Caco-2 (cell line): ENCODE results near the gene SH3BP2. TPM values are rescaled to one million over a fixed set of nuclear protein-coding genes. Genes with fewer than 3 reads are reported as not detected.
A peak's percentile ranks its signal among the peaks of the same experiment; 100 is the strongest.

Experiments used
- BruUV-seq: library from RNA; stranded (reverse); fragments of 400-500 nt; replicated peaks from 2 replicates; lab custom pipeline; 2021; lab: Mats Ljungman, UMichigan
- CTCF ChIA-PET: fragments of 300-600 bp; sonication (Branson Sonifier 250); formaldehyde crosslinking; loops from one replicate; lab custom pipeline; 2022; ENCODE audit warnings: antibody characterized with exemption; lab: Charles Lee
- POLR2A ChIA-PET: fragments of 300-600 bp; sonication (Branson Sonifier 250); formaldehyde crosslinking; loops from one replicate; lab custom pipeline; 2022; ENCODE audit warnings: antibody characterized with exemption; lab: Charles Lee
- DNase-seq, 2 experiments: peaks; one replicate each; pipeline versions ENCODE4 v3.0.0 to v3.0.0-alpha.2; 2020 to 2022
- H3K27me3 ChIP-seq: replicated peaks from 2 replicates; pipeline ENCODE4 v1.6.0; 2011; ENCODE audit warnings: low read length; ENCODE audit not compliant: control insufficient read depth, insufficient read depth
- H3K36me3 ChIP-seq: 2 replicates; pipeline ENCODE4 v1.5.1; 2011; ENCODE audit warnings: low read length; ENCODE audit not compliant: control insufficient read depth, insufficient read depth
- H3K4me1 ChIP-seq: fragments of 250-450 bp; sonication (Bioruptor Pico); 2 replicates; pipeline ENCODE4 v1.5.1; 2020; ENCODE audit warnings: mild to moderate bottlenecking
- H3K4me3 ChIP-seq: 2 replicates; pipeline ENCODE4 v1.5.1; 2011; ENCODE audit warnings: low read depth, mild to moderate bottlenecking, control low read depth, low read length
- H3K9me3 ChIP-seq: fragments of 250-450 bp; sonication (Bioruptor Pico); 2 replicates; pipeline ENCODE4 v1.5.1; 2020; ENCODE audit warnings: mild to moderate bottlenecking, moderate library complexity
- H3K27ac Mint-ChIP-seq: one replicate; pipeline ENCODE4 v1.8.0; 2022; ENCODE audit warnings: mixed read lengths; ENCODE audit not compliant: unreplicated experiment
- H3K27me3 Mint-ChIP-seq: one replicate; pipeline ENCODE4 v1.8.0; 2022; ENCODE audit warnings: mixed read lengths; ENCODE audit not compliant: insufficient read depth, unreplicated experiment
- H3K36me3 Mint-ChIP-seq: one replicate; pipeline ENCODE4 v1.8.0; 2022; ENCODE audit warnings: mild to moderate bottlenecking, mixed read lengths; ENCODE audit not compliant: insufficient read depth, unreplicated experiment
- H3K4me1 Mint-ChIP-seq: one replicate; pipeline ENCODE4 v1.8.0; 2022; ENCODE audit warnings: low read depth, mixed read lengths; ENCODE audit not compliant: unreplicated experiment
- H3K4me3 Mint-ChIP-seq: one replicate; pipeline ENCODE4 v1.8.0; 2022; ENCODE audit warnings: mild to moderate bottlenecking, moderate library complexity, mixed read lengths; ENCODE audit not compliant: unreplicated experiment
- H3K9me3 Mint-ChIP-seq: one replicate; pipeline ENCODE4 v1.8.0; 2022; ENCODE audit warnings: mixed read lengths; ENCODE audit not compliant: unreplicated experiment
- CTCF ChIP-seq, 2 experiments: fragments of 200-600 bp in 1 of 2; IDR thresholded peaks; 1 replicate in 1 of 2; 2 replicates in 1 of 2; pipeline versions ENCODE4 v1.5.1 to v1.8.0; 2011 to 2022; ENCODE audit warnings: antibody characterized with exemption in 1 of 2, control low read depth in 1 of 2, inconsistent platforms in 1 of 2, low read depth in 1 of 2, low read length in 1 of 2, mild to moderate bottlenecking in 1 of 2, moderate library complexity in 1 of 2; ENCODE audit not compliant: insufficient read depth in 1 of 2, severe bottlenecking in 1 of 2, unreplicated experiment in 1 of 2
- intact Hi-C: fragments of 100-400 bp; cut with micrococcal nuclease; formaldehyde crosslinking; loops from one replicate; pipeline ENCODE4 v1.10.0; 2022; ENCODE audit not compliant: unreplicated experiment
- total RNA-seq: library from RNA; stranded (reverse); gene quantifications from 2 replicates; pipeline ENCODE4 v1.2.3, GENCODE V29; 2022

SH3BP2 gene
- total RNA-seq, 1 experiment from 2014 or later: 44.4 TPM

GRCh38 chr4:2810388-2810787, 17.5 kb downstream of the SH3BP2 start:
- Histone ChIP-seq H3K36me3 (no peaks in the 10 kb centered on the region), H3K4me1 (no peaks in the 10 kb centered on the region), H3K27me3 (no peaks in the 10 kb centered on the region), H3K4me3 (no peak overlapping the region), H3K9me3 (no peaks in the 10 kb centered on the region)
- Mint-ChIP-seq H3K36me3 (peaks cover 8% of the 10 kb centered on the region), H3K4me1 (no peaks in the 10 kb centered on the region), H3K4me3 (no peak overlapping the region), H3K9me3 (no peaks in the 10 kb centered on the region), H3K27ac (no peak overlapping the region), H3K27me3 (no peaks in the 10 kb centered on the region)
- intact Hi-C loops: no loop called here
- no TSS peak for BruUV-seq
- TF ChIP-seq CTCF (IDR thresholded peaks at IDR 0.05; ENCODE audit: insufficient read depth in 1 of 2, low read depth in 1 of 2, low read length in 1 of 2, severe bottlenecking in 1 of 2, unreplicated experiment in 1 of 2): no peak
- ChIA-PET POLR2A (no interaction called here), CTCF (no interaction called here)
- DNase-seq: no peak

- H3K9me3 Mint-ChIP-seq: no peaks in the 10 kb centered on the region
- no peaks in the 10 kb centered on the region for H3K27me3 ChIP-seq
- no peak overlapping the region for H3K4me3 Mint-ChIP-seq
- H3K9me3 ChIP-seq: no peaks in the 10 kb centered on the region; the same call in 1 of the 2 replicates
- CTCF ChIA-PET: no interaction called here
- no peaks in the 10 kb centered on the region for H3K36me3 ChIP-seq
- BruUV-seq: no TSS peak
- H3K36me3 Mint-ChIP-seq: peaks cover 11% of the 10 kb centered on the region
- TF ChIP-seq CTCF (IDR thresholded peaks at IDR 0.05; ENCODE audit: insufficient read depth in 1 of 2, low read depth in 1 of 2, low read length in 1 of 2, severe bottlenecking in 1 of 2, unreplicated experiment in 1 of 2): no peak
- POLR2A ChIA-PET: no interaction called here
- H3K27me3 Mint-ChIP-seq: no peaks in the 10 kb centered on the region
- H3K4me1 Mint-ChIP-seq: peaks cover 3% of the 10 kb centered on the region
- no peaks in the 10 kb centered on the region for H3K4me1 ChIP-seq
- H3K4me3 ChIP-seq: no peak overlapping the region
- H3K27ac Mint-ChIP-seq: peak overlapping the region; percentile 65
- DNase-seq: no peak
- intact Hi-C loops: no loop called here
Observed at GRCh38 chr4:2811830-2812611, 19.1 kb downstream of the SH3BP2 start.

GRCh38 chr4:2812612-2813354, 19.9 kb downstream of the SH3BP2 start:
- Mint-ChIP-seq H3K27me3 (no peaks in the 10 kb centered on the region), H3K4me3 (no peak overlapping the region), H3K4me1 (peaks cover 7% of the 10 kb centered on the region), H3K36me3 (peaks cover 14% of the 10 kb centered on the region), H3K9me3 (no peaks in the 10 kb centered on the region), H3K27ac (no peak overlapping the region)
- no TSS peak for BruUV-seq
- no peaks in the 10 kb centered on the region for H3K36me3 ChIP-seq
- ChIA-PET POLR2A (no interaction called here), CTCF (no interaction called here)
- H3K9me3 ChIP-seq: no peaks in the 10 kb centered on the region; the same call in 1 of the 2 replicates
- no peak for DNase-seq
- no peak overlapping the region for H3K4me3 ChIP-seq
- H3K4me1 ChIP-seq: peaks cover 6% of the 10 kb centered on the region; the same call in 1 of the 2 replicates
- no peaks in the 10 kb centered on the region for H3K27me3 ChIP-seq
- no peak for TF ChIP-seq CTCF (IDR thresholded peaks at IDR 0.05; ENCODE audit: insufficient read depth in 1 of 2, low read depth in 1 of 2, low read length in 1 of 2, severe bottlenecking in 1 of 2, unreplicated experiment in 1 of 2)
- intact Hi-C loops: no loop called here
